NOMO-1 treated with dmso at 0.1 percent for 144 hours (cell line): ENCODE measurements around the gene ZNF805.
A peak's percentile ranks its signal among the peaks of the same experiment; 100 is the strongest.
"Not testable (repeated sequence)": the region's sequence is repeated elsewhere in the genome, so short reads cannot be mapped to it uniquely, and the experiment has no call there.

Experiments
- DNase-seq: peaks from one replicate; lab custom pipeline; 2025; ENCODE audit not compliant: unreplicated experiment; lab: John Stamatoyannopoulos, UW

Gene ZNF805

GRCh38 chr19:57267291-57267690 is 26.9 kb downstream of the ZNF805 start:
- DNase-seq: no peak

- no peak for DNase-seq
Measured at GRCh38 chr19:57269515-57270250, 29.3 kb downstream of the ZNF805 start.

GRCh38 chr19:57271280-57271679 is 30.8 kb downstream of the ZNF805 start:
- no peak for DNase-seq

- no peak for DNase-seq
Measured at GRCh38 chr19:57273014-57273413, 32.6 kb downstream of the ZNF805 start.

GRCh38 chr19:57276430-57276829 is 36.0 kb downstream of the ZNF805 start:
- no peak for DNase-seq

GRCh38 chr19:57278481-57278880 is 38.0 kb downstream of the ZNF805 start:
- DNase-seq: not testable (repeated sequence)

GRCh38 chr19:57279418-57280164 is 39.2 kb downstream of the ZNF805 start:
- peak; percentile 83 for DNase-seq

GRCh38 chr19:57280165-57280961 is 39.9 kb downstream of the ZNF805 start, which contains the start of gene ZNF460:
Gene ZNF460, plus strand, starts transcription at chr19:57280485. Its CDS starts 322 bp downstream, at chr19:57280807.
- DNase-seq: peak; percentile 92

GRCh38 chr19:57280962-57281400 is 40.5 kb downstream of the ZNF805 start:
- DNase-seq: peak; percentile 31

GRCh38 chr19:57282011-57282643 is 41.7 kb downstream of the ZNF805 start:
- DNase-seq: no peak

- DNase-seq: no peak
Measured at GRCh38 chr19:57288373-57288772, 47.9 kb downstream of the ZNF805 start.

GRCh38 chr19:57290970-57291369 is 50.5 kb downstream of the ZNF805 start:
- DNase-seq: no peak

- DNase-seq: no peak
Measured at GRCh38 chr19:57292547-57292946, 52.1 kb downstream of the ZNF805 start.

GRCh38 chr19:57293719-57294118 is 53.3 kb downstream of the ZNF805 start:
- DNase-seq: no peak

- DNase-seq: no peak
Measured at GRCh38 chr19:57302020-57302465, 61.6 kb downstream of the ZNF805 start.

GRCh38 chr19:57302727-57303401 is 62.4 kb downstream of the ZNF805 start:
- DNase-seq: no peak
